Globus pallidus (tissue), 1 donor: ENCODE data around the gene HCN2.
"Not testable (repeated sequence)": the region's sequence is repeated elsewhere in the genome, so short reads cannot be mapped to it uniquely, and the experiment has no call there.

Experiments used
- DNase-seq: peaks from one replicate; pipeline ENCODE4 v3.0.0-alpha.2; 2015; ENCODE audit warnings: low spot score

HCN2 gene

GRCh38 chr19:605061-605971 lies 15.6 kb downstream of the HCN2 start:
- not testable (repeated sequence) for DNase-seq

- peak; percentile 70 for DNase-seq
These were observed 17.8 kb downstream of the HCN2 start for GRCh38 chr19:607301-608154.

GRCh38 chr19:608155-609003 lies 18.7 kb downstream of the HCN2 start:
- DNase-seq: peak; percentile 22

DNA sequence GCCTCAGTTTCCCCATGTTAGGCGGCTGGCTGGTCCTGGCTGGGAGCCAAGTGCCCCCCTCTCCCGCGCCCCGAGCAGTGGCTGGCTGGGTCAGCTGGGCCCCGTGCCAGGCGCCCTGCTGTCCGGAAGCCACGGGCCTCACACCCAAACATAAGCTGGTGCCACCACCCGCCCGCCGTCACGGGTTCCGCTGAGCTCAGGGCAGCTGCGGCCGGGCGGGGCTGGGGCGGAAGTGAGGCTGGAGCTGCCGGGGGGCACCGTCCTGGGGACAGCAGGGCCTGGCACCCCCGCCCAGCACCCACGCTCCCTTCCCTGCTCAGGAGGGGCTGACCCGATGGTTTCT lies 19.3 kb downstream of the HCN2 start:
- DNase-seq: peak; percentile 92

DNA sequence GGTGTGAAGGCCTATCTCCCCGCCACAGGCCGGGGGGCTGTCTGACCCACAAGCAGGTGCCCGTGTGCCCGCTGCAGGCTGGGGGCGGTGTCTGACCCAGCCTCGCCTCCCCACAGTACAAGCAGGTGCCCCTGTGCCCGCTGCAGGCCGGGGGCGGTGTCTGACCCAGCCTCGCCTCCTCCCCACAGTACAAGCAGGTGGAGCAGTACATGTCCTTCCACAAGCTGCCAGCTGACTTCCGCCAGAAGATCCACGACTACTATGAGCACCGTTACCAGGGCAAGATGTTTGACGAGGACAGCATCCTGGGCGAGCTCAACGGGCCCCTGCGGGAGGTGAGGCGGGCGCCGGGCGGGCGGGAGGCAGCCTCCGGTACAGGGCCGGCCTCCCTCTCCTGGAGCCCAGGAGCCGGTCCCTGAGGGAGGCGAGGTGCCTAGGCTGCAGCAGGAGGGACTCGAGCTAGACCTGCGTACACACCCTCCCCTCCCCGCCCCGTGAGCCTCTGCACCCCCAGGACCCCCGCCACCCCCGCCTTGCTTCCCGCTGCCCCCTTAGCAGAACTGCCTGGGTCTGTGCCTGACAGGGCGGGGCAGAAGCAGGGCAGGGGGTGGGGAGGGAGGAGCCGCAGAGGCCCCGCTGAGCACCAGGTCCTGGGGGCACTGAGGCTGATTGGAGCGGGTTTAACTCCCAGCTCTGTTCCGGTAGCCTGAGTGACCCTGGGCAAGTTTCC lies 20.6 kb downstream of the HCN2 start:
- DNase-seq: no peak

GRCh38 chr19:610801-611480 lies 21.3 kb downstream of the HCN2 start:
- no peak for DNase-seq

GRCh38 chr19:611481-611868 lies 21.8 kb downstream of the HCN2 start:
- DNase-seq: no peak

DNA sequence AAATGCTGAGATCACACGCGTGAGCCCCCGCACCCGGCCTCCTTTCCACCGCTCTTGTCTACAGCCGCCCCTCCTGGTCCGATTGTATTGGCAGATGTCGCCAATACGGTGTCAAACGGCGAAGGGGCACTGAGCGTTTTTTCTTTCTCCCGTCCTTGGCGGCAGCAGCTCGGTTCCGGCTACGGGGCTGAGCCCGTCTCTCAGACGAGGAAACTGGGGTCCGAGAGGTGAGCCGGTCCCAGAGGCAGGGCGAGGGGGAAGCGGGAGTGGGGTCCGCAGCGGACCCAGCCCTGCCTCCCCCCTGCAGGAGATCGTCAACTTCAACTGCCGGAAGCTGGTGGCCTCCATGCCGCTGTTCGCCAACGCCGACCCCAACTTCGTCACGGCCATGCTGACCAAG lies 23.3 kb downstream of the HCN2 start:
- no peak for DNase-seq

DNA sequence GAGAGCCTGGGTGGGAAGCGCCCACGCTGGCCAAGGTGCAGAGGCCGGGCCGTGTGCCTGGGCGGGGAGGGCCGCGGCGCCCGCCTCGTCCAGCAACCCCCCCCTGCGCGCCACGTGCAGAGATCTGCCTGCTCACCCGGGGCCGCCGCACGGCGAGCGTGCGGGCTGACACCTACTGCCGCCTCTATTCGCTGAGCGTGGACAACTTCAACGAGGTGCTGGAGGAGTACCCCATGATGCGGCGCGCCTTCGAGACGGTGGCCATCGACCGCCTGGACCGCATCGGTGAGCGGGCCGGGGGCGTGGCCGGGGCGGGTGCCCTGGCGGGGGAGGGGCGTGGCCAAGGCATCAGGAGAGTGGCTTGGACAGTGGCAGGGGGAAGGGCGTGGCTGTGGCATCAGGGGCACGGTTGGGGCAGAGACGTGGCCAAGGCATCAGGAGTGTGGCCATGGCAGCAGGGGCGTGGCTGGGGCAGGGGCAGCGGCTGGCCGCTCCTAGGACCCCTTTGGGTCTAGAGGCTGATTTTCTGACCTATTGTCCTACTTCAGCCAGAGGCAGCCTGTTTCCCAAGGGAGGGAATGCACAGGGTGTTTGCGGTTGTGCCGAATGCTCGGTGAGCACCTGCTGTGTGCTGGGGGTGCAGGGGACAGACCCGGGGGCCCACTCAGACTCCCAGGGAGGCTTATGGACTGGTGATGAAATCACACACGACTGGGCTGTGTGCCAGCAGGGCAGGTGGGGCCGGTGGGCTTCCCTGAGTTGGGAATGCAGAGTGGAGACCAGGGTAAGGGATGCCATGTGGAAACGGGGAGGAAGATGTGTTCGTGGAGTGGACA lies 24.3 kb downstream of the HCN2 start:
- DNase-seq: no peak

DNA sequence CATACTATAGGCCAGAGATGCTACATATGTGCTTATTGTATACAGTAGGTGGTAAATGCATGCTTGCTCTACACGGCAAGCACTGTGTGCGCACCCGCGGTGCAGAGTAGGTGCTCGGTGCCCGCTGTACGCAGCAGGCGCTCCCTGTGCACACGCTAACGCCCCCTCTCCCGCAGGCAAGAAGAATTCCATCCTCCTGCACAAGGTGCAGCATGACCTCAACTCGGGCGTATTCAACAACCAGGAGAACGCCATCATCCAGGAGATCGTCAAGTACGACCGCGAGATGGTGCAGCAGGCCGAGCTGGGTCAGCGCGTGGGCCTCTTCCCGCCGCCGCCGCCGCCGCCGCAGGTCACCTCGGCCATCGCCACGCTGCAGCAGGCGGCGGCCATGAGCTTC lies 25.9 kb downstream of the HCN2 start:
- DNase-seq: no peak

DNA sequence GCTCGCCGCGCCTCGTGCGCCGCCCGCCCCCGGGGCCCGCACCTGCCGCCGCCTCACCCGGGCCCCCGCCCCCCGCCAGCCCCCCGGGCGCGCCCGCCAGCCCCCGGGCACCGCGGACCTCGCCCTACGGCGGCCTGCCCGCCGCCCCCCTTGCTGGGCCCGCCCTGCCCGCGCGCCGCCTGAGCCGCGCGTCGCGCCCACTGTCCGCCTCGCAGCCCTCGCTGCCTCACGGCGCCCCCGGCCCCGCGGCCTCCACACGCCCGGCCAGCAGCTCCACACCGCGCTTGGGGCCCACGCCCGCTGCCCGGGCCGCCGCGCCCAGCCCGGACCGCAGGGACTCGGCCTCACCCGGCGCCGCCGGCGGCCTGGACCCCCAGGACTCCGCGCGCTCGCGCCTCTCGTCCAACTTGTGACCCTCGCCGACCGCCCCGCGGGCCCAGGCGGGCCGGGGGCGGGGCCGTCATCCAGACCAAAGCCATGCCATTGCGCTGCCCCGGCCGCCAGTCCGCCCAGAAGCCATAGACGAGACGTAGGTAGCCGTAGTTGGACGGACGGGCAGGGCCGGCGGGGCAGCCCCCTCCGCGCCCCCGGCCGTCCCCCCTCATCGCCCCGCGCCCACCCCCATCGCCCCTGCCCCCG lies 26.5 kb downstream of the HCN2 start:
- DNase-seq: no peak

DNA sequence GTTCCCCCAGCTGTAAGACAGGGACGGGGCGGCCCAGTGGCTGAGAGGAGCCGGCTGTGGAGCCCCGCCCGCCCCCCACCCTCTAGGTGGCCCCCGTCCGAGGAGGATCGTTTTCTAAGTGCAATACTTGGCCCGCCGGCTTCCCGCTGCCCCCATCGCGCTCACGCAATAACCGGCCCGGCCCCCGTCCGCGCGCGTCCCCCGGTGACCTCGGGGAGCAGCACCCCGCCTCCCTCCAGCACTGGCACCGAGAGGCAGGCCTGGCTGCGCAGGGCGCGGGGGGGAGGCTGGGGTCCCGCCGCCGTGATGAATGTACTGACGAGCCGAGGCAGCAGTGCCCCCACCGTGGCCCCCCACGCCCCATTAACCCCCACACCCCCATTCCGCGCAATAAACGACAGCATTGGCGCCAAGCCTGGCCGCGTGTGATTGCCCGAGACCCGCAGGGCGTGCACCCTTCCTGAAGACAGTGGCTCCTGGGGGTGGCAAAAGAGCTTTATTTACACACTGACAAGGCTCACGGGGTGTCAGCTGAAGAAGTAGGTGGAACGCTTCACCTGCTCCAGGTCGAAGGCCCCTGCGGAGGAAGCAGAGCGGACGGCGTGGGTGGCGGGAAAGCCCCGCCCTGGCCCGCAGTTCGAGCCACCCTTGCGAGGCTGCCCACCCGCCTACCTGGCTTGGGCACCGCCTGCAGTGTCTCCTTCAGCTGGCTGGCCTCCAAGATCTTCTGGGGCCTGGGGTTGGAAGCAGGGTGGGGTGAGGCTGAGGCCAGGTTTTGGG lies 27.3 kb downstream of the HCN2 start:
- no peak for DNase-seq

GRCh38 chr19:617551-618246 lies 28.0 kb downstream of the HCN2 start:
- no peak for DNase-seq

DNA sequence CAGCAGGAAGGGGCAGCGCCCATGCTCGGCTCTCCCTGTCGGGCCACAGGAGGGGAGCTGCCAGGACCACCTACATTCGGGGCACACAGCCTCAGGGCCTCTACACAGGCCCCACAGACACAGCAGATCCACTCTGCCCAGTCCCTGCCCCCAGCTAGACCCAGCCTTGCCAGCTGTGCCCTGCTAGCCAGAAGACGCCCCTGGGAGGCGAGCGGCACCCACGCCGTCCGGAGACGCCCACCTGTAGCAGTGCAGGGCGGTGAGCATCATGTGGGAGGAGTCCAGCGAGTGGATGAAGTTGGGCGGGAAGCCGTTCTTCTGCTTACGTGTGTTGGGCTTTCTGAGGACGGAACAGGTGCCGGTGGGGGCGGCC lies 28.6 kb downstream of the HCN2 start:
- no peak for DNase-seq

- DNase-seq: no peak
These were observed 29.1 kb downstream of the HCN2 start for GRCh38 chr19:618674-619285.

DNA sequence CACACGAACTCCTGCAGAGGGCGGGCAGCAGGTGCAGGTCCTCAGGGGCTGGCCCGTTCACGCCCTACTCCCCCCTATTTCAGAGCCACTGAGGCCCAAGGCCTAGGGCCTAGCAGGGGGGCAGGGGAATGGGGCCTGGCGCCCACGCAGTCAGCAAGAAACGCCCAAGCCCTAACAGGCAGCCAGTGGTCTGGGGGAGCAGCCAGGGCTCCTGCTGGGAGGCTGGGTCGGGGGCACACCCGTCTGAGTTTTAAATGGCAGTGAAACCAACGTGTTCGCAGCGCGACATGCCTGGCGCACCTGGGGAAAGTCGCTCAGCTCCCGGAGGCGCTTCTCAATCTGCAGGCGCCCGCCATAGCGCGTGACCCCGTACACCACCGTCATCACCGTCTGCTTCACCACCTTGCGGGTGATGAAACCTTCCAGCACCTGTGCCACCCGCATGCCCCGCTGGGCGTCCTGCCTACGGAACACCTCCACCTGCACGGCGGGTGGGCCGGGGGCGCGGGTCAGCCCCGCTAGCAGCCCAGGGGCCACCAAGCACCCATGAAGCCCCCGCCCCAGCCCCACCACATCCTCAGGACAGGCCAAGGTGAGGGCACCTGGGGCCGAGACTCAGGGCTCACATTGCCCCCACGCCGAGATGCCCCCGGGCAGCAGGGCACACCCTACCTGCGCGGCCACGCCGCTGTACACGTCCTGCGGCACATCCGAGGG lies 29.8 kb downstream of the HCN2 start:
- DNase-seq: no peak
